ENCODE data around the gene TTC1. TPM values are rescaled to one million over a fixed set of nuclear protein-coding genes. Genes with fewer than 3 reads are reported as not detected.

The TTC1 gene
- total RNA-seq, 1 donor from 2014 or later: 94.2 TPM

- no peak for DNase-seq
- Histone ChIP-seq H3K4me3 (no peak overlapping the region), H3K27me3 (ENCODE audit: low read depth) (no peaks in the 10 kb centered on the region), H3K27ac (replicated peaks) (no peak overlapping the region), H3K36me3 (peaks cover 87% of the 10 kb centered on the region), H3K9me3 (replicated peaks) (no peaks in the 10 kb centered on the region), H3K4me1 (no peaks in the 10 kb centered on the region)
- intact Hi-C loops (cut with micrococcal nuclease): no loop called here
- TF ChIP-seq CTCF (IDR thresholded peaks at IDR 0.05; ENCODE audit: borderline replicate concordance): no peak
These were observed 45.9 kb downstream of the TTC1 start for GRCh38 chr5:160054831-160055230.

GRCh38 chr5:160057256-160057655, 48.3 kb downstream of the TTC1 start:
- no peak overlapping the region for H3K4me3 ChIP-seq
- H3K36me3 ChIP-seq: peaks cover 81% of the 10 kb centered on the region

GRCh38 chr5:160060001-160060400, 51.1 kb downstream of the TTC1 start:
- intact Hi-C loops (cut with micrococcal nuclease): no loop called here
- H3K27ac ChIP-seq (replicated peaks): no peak overlapping the region
- peaks cover 64% of the 10 kb centered on the region for H3K36me3 ChIP-seq
- TF ChIP-seq CTCF (IDR thresholded peaks at IDR 0.05; ENCODE audit: borderline replicate concordance): no peak
- no peaks in the 10 kb centered on the region for H3K27me3 ChIP-seq (ENCODE audit: low read depth)
- no peak for DNase-seq
- H3K4me1 ChIP-seq: peaks cover 15% of the 10 kb centered on the region
- no peaks in the 10 kb centered on the region for H3K9me3 ChIP-seq (replicated peaks)
- no peak overlapping the region for H3K4me3 ChIP-seq

More at GRCh38 chr5:160057256-160057655, 48.3 kb downstream of the TTC1 start:
- H3K4me1 ChIP-seq: peaks cover 8% of the 10 kb centered on the region
- no peak for TF ChIP-seq CTCF (IDR thresholded peaks at IDR 0.05; ENCODE audit: borderline replicate concordance)
- no peaks in the 10 kb centered on the region for H3K27me3 ChIP-seq (ENCODE audit: low read depth)
- intact Hi-C loops (cut with micrococcal nuclease): no loop called here
- H3K27ac ChIP-seq (replicated peaks): no peak overlapping the region
- no peaks in the 10 kb centered on the region for H3K9me3 ChIP-seq (replicated peaks)
- no peak for DNase-seq

GRCh38 chr5:160061770-160062169, 52.8 kb downstream of the TTC1 start:
- H3K27me3 ChIP-seq (ENCODE audit: low read depth): no peaks in the 10 kb centered on the region
- DNase-seq: no peak
- H3K9me3 ChIP-seq (replicated peaks): no peaks in the 10 kb centered on the region
- intact Hi-C loops (cut with micrococcal nuclease): no loop called here
- TF ChIP-seq CTCF (IDR thresholded peaks at IDR 0.05; ENCODE audit: borderline replicate concordance): no peak
- H3K4me1 ChIP-seq: peaks cover 15% of the 10 kb centered on the region
- H3K36me3 ChIP-seq: peaks cover 64% of the 10 kb centered on the region
- no peak overlapping the region for H3K27ac ChIP-seq (replicated peaks)
- H3K4me3 ChIP-seq: no peak overlapping the region

GRCh38 chr5:160064417-160064810, 55.5 kb downstream of the TTC1 start:
- peak; percentile 26 for DNase-seq
- no peak for TF ChIP-seq CTCF (IDR thresholded peaks at IDR 0.05; ENCODE audit: borderline replicate concordance)

More at GRCh38 chr5:160064417-160064810, 55.5 kb downstream of the TTC1 start:
- peaks cover 50% of the 10 kb centered on the region for H3K36me3 ChIP-seq
- H3K4me1 ChIP-seq: peaks cover 15% of the 10 kb centered on the region
- H3K27ac ChIP-seq (replicated peaks): no peak overlapping the region
- H3K4me3 ChIP-seq: no peak overlapping the region
- intact Hi-C loops (cut with micrococcal nuclease): no loop called here
- H3K27me3 ChIP-seq (ENCODE audit: low read depth): no peaks in the 10 kb centered on the region
- H3K9me3 ChIP-seq (replicated peaks): no peaks in the 10 kb centered on the region
